ENCODE results near the gene INS. TPM values are rescaled to one million over a fixed set of nuclear protein-coding genes. Genes with fewer than 3 reads are reported as not detected.

Gene INS
- not detected for polyA plus RNA-seq (2013, experiment 1 of 4)
- not detected for polyA plus RNA-seq (2013, experiment 2 of 4)
- not detected for polyA plus RNA-seq (2013, experiment 3 of 4)
- polyA plus RNA-seq (2013, experiment 4 of 4), result not detected

- no peaks in the 10 kb centered on the region for H3K36me3 ChIP-seq (ENCODE audit: control insufficient read depth, insufficient read depth, low read length)
- H3K27ac ChIP-seq (ENCODE audit: insufficient read depth, low read depth, low read length, poor library complexity, severe bottlenecking), result no peak within 1 kb of the TSS
- no peak within 1 kb of the TSS for H3K4me3 ChIP-seq (ENCODE audit: insufficient read depth, low read depth, low read length)
- WGBS, 2 experiments, result 92 to 94% methylated on average over 13 of the region's 13 CpGs
- no peaks in the 10 kb centered on the region for H3K27me3 ChIP-seq (ENCODE audit: control insufficient read depth, insufficient read depth, low read length, poor library complexity, severe bottlenecking)
- H3K4me1 ChIP-seq (ENCODE audit: control insufficient read depth, insufficient read depth, low read length), result no peaks in the 10 kb centered on the region
- H3K9me3 ChIP-seq (ENCODE audit: control insufficient read depth, low read length), result no peaks in the 10 kb centered on the region
Measured at GRCh38 chr11:2160736-2161259, at the start of gene INS. INS (minus strand) TSS chr11:2161209; CDS start chr11:2160971, 238 bp downstream.

- Histone ChIP-seq H3K9me3 (ENCODE audit: control insufficient read depth, low read length) (no peaks in the 10 kb centered on the region), H3K27ac (ENCODE audit: insufficient read depth, low read depth, low read length, poor library complexity, severe bottlenecking) (no peak overlapping the region), H3K4me3 (ENCODE audit: insufficient read depth, low read depth, low read length) (no peak overlapping the region), H3K36me3 (ENCODE audit: control insufficient read depth, insufficient read depth, low read length) (no peaks in the 10 kb centered on the region), H3K27me3 (ENCODE audit: control insufficient read depth, insufficient read depth, low read length, poor library complexity, severe bottlenecking) (peaks cover 28% of the 10 kb centered on the region), H3K4me1 (ENCODE audit: control insufficient read depth, insufficient read depth, low read length) (peaks cover 18% of the 10 kb centered on the region)
- WGBS, 2 experiments, result 91 to 92% methylated on average over 16 of the region's 16 CpGs
Measured at GRCh38 chr11:2210366-2211112, 49.5 kb upstream of the INS start.

GRCh38 chr11:2209900-2210321 is 48.9 kb upstream of the INS start:
- peaks cover 18% of the 10 kb centered on the region for H3K4me1 ChIP-seq (ENCODE audit: control insufficient read depth, insufficient read depth, low read length)
- 88 to 91% methylated on average over 12 of the region's 12 CpGs for WGBS, 2 experiments
- H3K36me3 ChIP-seq (ENCODE audit: control insufficient read depth, insufficient read depth, low read length), result no peaks in the 10 kb centered on the region
- no peak overlapping the region for H3K4me3 ChIP-seq (ENCODE audit: insufficient read depth, low read depth, low read length)
- no peak overlapping the region for H3K27ac ChIP-seq (ENCODE audit: insufficient read depth, low read depth, low read length, poor library complexity, severe bottlenecking)
- H3K27me3 ChIP-seq (ENCODE audit: control insufficient read depth, insufficient read depth, low read length, poor library complexity, severe bottlenecking), result peaks cover 25% of the 10 kb centered on the region
- no peaks in the 10 kb centered on the region for H3K9me3 ChIP-seq (ENCODE audit: control insufficient read depth, low read length)

DNA sequence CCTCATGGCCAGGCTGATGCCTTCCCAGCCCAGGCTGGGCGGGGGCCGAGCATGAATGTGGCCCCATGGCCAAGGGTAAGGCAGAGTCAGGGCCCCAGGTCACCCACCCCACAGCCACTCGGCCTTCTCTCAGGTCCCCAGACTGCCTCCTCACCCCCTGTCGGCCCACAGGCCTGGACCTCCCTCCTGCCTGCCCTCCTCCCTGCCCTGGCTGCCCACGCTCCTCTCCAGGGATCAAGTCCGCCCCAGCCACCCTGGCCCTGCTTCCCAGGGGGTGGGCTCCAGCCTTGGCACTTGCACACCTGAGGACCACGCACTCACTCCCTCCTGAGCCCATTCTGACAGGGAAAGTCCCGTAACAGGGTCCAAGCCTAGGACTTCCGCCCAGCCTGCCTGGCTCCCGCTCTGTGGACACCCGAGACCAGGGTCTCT is 48.4 kb upstream of the INS start:
- Histone ChIP-seq H3K27ac (ENCODE audit: insufficient read depth, low read depth, low read length, poor library complexity, severe bottlenecking) (no peak overlapping the region), H3K4me1 (ENCODE audit: control insufficient read depth, insufficient read depth, low read length) (peaks cover 18% of the 10 kb centered on the region), H3K27me3 (ENCODE audit: control insufficient read depth, insufficient read depth, low read length, poor library complexity, severe bottlenecking) (peaks cover 20% of the 10 kb centered on the region), H3K9me3 (ENCODE audit: control insufficient read depth, low read length) (no peaks in the 10 kb centered on the region), H3K36me3 (ENCODE audit: control insufficient read depth, insufficient read depth, low read length) (no peaks in the 10 kb centered on the region), H3K4me3 (ENCODE audit: insufficient read depth, low read depth, low read length) (no peak overlapping the region)
- WGBS, 2 experiments, result 94% methylated on average over 11 of the region's 11 CpGs

DNA sequence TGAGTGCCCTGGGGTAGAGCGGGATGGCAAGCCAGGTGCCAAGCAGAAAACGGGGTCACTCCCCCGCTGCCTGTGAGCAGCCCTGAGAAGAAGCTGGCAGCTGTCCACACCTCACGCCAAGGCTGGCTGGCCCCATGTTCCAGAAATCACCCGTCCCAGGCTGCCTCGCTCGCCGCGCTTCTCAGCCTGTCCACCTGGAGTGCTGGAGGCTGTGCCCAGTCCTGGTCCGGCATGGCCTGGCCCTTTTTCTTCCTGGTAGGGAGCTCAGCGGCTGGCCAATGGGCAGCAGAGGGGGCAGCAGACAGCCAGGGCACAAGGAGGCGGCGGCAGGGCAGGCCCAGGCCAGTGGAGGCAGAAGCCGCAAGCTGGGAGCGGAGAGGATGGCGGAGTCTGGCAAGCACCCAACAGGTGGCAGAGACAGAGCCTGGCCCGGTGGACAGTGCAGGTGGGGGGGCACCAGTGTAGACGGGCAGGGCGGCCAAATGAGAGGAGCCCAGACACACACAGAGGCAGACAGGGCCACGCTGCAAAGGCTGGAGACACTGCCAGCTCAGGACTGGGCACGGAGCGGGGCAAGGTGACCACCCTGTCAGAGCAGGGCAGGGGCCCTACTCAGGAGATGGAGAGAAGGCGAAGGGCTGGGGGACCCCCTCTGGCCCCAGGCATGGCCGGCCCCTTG is 47.8 kb upstream of the INS start:
- H3K4me3 ChIP-seq (ENCODE audit: insufficient read depth, low read depth, low read length), result no peak overlapping the region
- 92% methylated on average over 24 of the region's 24 CpGs for WGBS, 2 experiments
- H3K9me3 ChIP-seq (ENCODE audit: control insufficient read depth, low read length), result no peaks in the 10 kb centered on the region

DNA sequence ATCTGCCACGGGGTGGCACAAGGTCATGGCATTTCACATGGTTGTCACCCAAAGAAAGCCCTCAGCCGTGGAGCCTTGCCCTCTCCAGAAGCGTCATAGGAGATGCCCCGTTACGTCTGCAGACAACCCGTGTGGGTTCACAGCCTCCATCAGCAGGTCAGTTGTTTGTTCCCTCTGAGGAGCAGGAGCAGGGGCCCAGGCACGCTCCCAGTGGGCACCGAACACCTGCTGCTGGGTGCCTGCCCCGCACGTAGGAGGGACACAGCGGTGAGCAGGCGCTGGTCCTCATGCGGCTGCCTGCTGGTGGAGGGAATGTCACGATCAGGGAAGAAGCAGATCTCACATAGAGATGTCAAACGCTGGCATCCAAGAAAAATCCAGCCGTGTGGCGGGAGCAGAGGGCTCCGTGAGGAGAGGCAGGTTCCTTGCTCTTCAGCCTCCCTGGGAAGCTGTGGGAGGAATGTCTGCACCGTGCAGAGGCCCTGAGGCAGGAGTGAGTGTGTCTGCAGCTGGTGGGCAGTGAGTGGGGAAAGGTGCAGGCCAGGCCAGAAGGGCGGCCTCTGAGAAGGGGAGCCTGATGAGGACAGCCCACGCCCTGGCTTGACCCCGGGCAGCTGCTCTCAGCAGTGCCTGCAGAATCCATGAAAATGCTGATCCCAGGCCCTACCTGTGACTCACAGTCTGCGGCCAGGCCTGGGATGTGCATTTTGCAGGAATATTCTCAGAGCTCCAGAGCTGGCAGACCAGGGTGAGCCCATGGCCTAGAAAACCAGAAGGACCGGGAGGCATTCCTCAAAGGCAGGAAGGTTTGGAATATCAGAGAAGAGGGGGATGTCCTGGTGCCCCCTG is 47.0 kb upstream of the INS start:
- Histone ChIP-seq H3K4me3 (ENCODE audit: insufficient read depth, low read depth, low read length) (no peak overlapping the region), H3K4me1 (ENCODE audit: control insufficient read depth, insufficient read depth, low read length) (peaks cover 8% of the 10 kb centered on the region), H3K27me3 (ENCODE audit: control insufficient read depth, insufficient read depth, low read length, poor library complexity, severe bottlenecking) (peaks cover 8% of the 10 kb centered on the region), H3K36me3 (ENCODE audit: control insufficient read depth, insufficient read depth, low read length) (no peaks in the 10 kb centered on the region), H3K27ac (ENCODE audit: insufficient read depth, low read depth, low read length, poor library complexity, severe bottlenecking) (no peak overlapping the region), H3K9me3 (ENCODE audit: control insufficient read depth, low read length) (no peaks in the 10 kb centered on the region)
- 82 to 84% methylated on average over 24 of the region's 24 CpGs for WGBS, 2 experiments

More for the DNA sequence above, 47.8 kb upstream of the INS start:
- Histone ChIP-seq H3K36me3 (ENCODE audit: control insufficient read depth, insufficient read depth, low read length) (no peaks in the 10 kb centered on the region), H3K27me3 (ENCODE audit: control insufficient read depth, insufficient read depth, low read length, poor library complexity, severe bottlenecking) (peaks cover 14% of the 10 kb centered on the region), H3K4me1 (ENCODE audit: control insufficient read depth, insufficient read depth, low read length) (peaks cover 16% of the 10 kb centered on the region), H3K27ac (ENCODE audit: insufficient read depth, low read depth, low read length, poor library complexity, severe bottlenecking) (no peak overlapping the region)

GRCh38 chr11:2207212-2207611 is 46.2 kb upstream of the INS start:
- Histone ChIP-seq H3K4me3 (ENCODE audit: insufficient read depth, low read depth, low read length) (no peak overlapping the region), H3K4me1 (ENCODE audit: control insufficient read depth, insufficient read depth, low read length) (peaks cover 6% of the 10 kb centered on the region), H3K27ac (ENCODE audit: insufficient read depth, low read depth, low read length, poor library complexity, severe bottlenecking) (no peak overlapping the region), H3K9me3 (ENCODE audit: control insufficient read depth, low read length) (no peaks in the 10 kb centered on the region), H3K27me3 (ENCODE audit: control insufficient read depth, insufficient read depth, low read length, poor library complexity, severe bottlenecking) (peaks cover under 1% of the 10 kb centered on the region), H3K36me3 (ENCODE audit: control insufficient read depth, insufficient read depth, low read length) (no peaks in the 10 kb centered on the region)
- WGBS, 2 experiments, result 95% methylated on average over 11 of the region's 11 CpGs

GRCh38 chr11:2205981-2206690 is 45.1 kb upstream of the INS start:
- Histone ChIP-seq H3K4me3 (ENCODE audit: insufficient read depth, low read depth, low read length) (no peak overlapping the region), H3K9me3 (ENCODE audit: control insufficient read depth, low read length) (no peaks in the 10 kb centered on the region), H3K27me3 (ENCODE audit: control insufficient read depth, insufficient read depth, low read length, poor library complexity, severe bottlenecking) (no peaks in the 10 kb centered on the region), H3K27ac (ENCODE audit: insufficient read depth, low read depth, low read length, poor library complexity, severe bottlenecking) (no peak overlapping the region), H3K4me1 (ENCODE audit: control insufficient read depth, insufficient read depth, low read length) (peaks cover 3% of the 10 kb centered on the region), H3K36me3 (ENCODE audit: control insufficient read depth, insufficient read depth, low read length) (no peaks in the 10 kb centered on the region)
- WGBS, 2 experiments, result 91% methylated on average over 12 of the region's 12 CpGs

DNA sequence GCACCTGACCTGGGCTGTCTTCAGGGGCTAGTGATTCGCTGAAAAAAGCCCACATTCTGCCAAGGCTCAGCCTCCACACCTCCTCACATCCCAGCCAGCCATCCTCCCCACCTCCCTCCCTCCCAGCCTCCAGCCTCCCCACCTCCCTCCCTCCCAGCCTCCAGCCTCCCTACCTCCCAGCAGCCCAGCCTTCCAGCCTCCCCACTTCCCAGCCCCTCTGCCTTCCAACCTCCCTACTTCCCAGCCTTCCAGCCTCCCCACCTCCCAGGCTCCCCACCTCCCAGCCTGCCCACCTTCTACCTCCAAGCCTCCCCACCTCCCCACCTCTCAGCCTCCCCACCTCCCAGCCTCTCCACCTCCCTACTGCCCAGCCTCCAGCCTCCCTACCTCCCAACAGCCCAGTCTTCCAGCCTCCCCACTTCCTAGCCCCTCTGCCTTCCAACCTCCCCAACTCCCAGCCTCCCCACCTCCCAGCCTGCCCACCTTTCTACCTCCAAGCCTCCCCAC is 44.3 kb upstream of the INS start:
- Histone ChIP-seq H3K27me3 (ENCODE audit: control insufficient read depth, insufficient read depth, low read length, poor library complexity, severe bottlenecking) (no peaks in the 10 kb centered on the region), H3K27ac (ENCODE audit: insufficient read depth, low read depth, low read length, poor library complexity, severe bottlenecking) (no peak overlapping the region), H3K4me1 (ENCODE audit: control insufficient read depth, insufficient read depth, low read length) (no peaks in the 10 kb centered on the region), H3K4me3 (ENCODE audit: insufficient read depth, low read depth, low read length) (no peak overlapping the region), H3K36me3 (ENCODE audit: control insufficient read depth, insufficient read depth, low read length) (no peaks in the 10 kb centered on the region), H3K9me3 (ENCODE audit: control insufficient read depth, low read length) (no peaks in the 10 kb centered on the region)
- 74 to 86% methylated on average over 1 of the region's 1 CpG for WGBS, 2 experiments
